Esophagus squamous epithelium (tissue), 5 donors: ENCODE results near the gene RPE65. TPM values are rescaled to one million over a fixed set of nuclear protein-coding genes. Genes with fewer than 3 reads are reported as not detected.
"Not testable (repeated sequence)": the region's sequence is repeated elsewhere in the genome, so short reads cannot be mapped to it uniquely, and the experiment has no call there.

ENCODE experiments used
- DNase-seq: peaks from one replicate; lab custom pipeline; 2025; lab: John Stamatoyannopoulos, UW
- H3K27ac ChIP-seq, 4 donors: fragments of 200-600 bp; sonication (generic); one replicate each; pipeline ENCODE4 v1.5.1; 2016 to 2019; ENCODE audit warnings: mild to moderate bottlenecking in 1 of 4
- H3K27me3 ChIP-seq, 4 donors: fragments of 200-600 bp; sonication (generic); 1 replicate in 3 of 4; 2 replicates in 1 of 4; pipeline versions ENCODE4 v1.5.1 to v1.6.0; 2017 to 2021; ENCODE audit warnings: antibody characterized with exemption in 1 of 4
- H3K36me3 ChIP-seq, 3 donors: fragments of 200-600 bp; sonication (generic); one replicate each; pipeline ENCODE4 v1.5.1; 2016 to 2019
- H3K4me1 ChIP-seq, 3 donors: fragments of 200-600 bp; sonication (generic); one replicate each; pipeline ENCODE4 v1.5.1; 2017 to 2019
- H3K4me3 ChIP-seq, 4 donors: fragments of 200-600 bp; sonication (generic); 1 replicate in 3 of 4; 2 replicates in 1 of 4; pipeline ENCODE4 v1.5.1; 2016 to 2019; ENCODE audit warnings: mild to moderate bottlenecking in 2 of 4, moderate library complexity in 1 of 4
- H3K9me3 ChIP-seq, 3 donors: fragments of 200-600 bp; sonication (generic); one replicate each; pipeline ENCODE4 v1.5.1; 2016 to 2019
- POLR2A ChIP-seq, 4 donors: fragments of 450-650 bp; IDR thresholded peaks; one replicate each; pipeline ENCODE4 v1.6.1; 2017; ENCODE audit warnings: antibody characterized with exemption in 4 of 4, mild to moderate bottlenecking in 4 of 4, moderate library complexity in 3 of 4
- WGBS, 2 donors: methylation state at CpG; one replicate each; pipeline ENCODE4 v1.1.5; 2018; 5-methylcytosine and 5-hydroxymethylcytosine counted together
- intact Hi-C: fragments of 100-400 bp; cut with DNase I; formaldehyde crosslinking; loops from one replicate; pipeline ENCODE4 v1.15.0; 2022
- total RNA-seq, 4 donors: library from RNA; depleted of rRNA; stranded (reverse); fragments of >200 nt; gene quantifications; one replicate each; pipeline ENCODE4 v1.1.0, GENCODE V29; 2016
- TF ChIP-seq, protein P1 (sequence below), 6 experiments: fragments of 450-650 bp in 4 of 6; fragments of 200-600 bp in 2 of 6; sonication (generic) in 2 of 6; IDR thresholded peaks; one replicate each; pipeline ENCODE4 v1.5.1; 2016 to 2019; ENCODE audit warnings: antibody characterized with exemption in 6 of 6, mild to moderate bottlenecking in 4 of 6, moderate library complexity in 4 of 6
- donor health status: DM: yes; HTN: yes; CAD: no.

RPE65 gene
- total RNA-seq, 4 donors from 2014 or later, result not detected

DNA sequence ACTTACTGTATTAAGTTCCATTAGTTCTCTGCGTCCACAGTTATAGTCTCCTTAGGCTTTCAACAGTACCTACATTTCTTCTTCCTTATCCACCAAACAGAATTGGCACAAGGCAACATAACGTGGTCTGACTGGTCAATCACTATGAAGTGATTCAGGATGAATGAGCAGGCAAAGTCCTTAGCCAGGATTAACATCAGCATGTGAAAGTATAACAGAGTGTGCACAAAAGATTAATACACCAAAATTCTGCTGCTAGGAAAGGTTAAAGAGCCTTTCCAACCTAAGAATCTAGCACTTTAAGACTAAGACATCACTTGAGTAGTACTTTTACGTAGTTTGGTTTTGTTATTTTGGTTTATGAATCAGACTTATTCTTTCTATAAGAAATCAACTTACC is 31.3 kb upstream of the RPE65 start:
- Histone ChIP-seq H3K27me3 (no peaks in the 10 kb centered on the region), H3K4me3 (no peak overlapping the region), H3K27ac (no peak overlapping the region), H3K4me1 (no peaks in the 10 kb centered on the region), H3K9me3 (no peaks in the 10 kb centered on the region), H3K36me3 (no peaks in the 10 kb centered on the region)
- WGBS, 2 donors, result 71 to 80% methylated on average over 3 of the region's 3 CpGs
- TF ChIP-seq, protein P1, sequence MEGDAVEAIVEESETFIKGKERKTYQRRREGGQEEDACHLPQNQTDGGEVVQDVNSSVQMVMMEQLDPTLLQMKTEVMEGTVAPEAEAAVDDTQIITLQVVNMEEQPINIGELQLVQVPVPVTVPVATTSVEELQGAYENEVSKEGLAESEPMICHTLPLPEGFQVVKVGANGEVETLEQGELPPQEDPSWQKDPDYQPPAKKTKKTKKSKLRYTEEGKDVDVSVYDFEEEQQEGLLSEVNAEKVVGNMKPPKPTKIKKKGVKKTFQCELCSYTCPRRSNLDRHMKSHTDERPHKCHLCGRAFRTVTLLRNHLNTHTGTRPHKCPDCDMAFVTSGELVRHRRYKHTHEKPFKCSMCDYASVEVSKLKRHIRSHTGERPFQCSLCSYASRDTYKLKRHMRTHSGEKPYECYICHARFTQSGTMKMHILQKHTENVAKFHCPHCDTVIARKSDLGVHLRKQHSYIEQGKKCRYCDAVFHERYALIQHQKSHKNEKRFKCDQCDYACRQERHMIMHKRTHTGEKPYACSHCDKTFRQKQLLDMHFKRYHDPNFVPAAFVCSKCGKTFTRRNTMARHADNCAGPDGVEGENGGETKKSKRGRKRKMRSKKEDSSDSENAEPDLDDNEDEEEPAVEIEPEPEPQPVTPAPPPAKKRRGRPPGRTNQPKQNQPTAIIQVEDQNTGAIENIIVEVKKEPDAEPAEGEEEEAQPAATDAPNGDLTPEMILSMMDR (IDR thresholded peaks at IDR 0.05), result no peak
- no peak for TF ChIP-seq POLR2A (IDR thresholded peaks at IDR 0.05)
- intact Hi-C loops, result no loop called here
- no peak for DNase-seq

DNA sequence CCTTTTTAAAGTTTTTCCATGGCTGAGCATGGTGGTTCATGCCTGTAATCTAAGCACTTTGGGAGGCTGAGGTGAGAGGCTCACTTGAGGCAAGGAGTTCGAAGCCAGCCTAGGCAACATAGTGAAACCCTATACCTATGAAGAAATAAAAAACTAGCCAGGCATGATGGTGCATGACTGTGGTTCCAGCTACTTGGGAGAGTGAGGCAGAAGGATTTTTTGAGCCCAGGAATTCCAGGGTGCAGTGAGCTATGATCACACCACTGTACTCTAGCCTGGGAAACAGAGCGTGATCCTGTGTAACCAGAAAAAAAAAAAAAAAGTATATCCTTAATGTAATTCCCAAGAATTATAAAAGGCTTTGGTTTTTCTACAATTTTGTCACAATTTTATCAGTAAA is 29.7 kb upstream of the RPE65 start:
- no peaks in the 10 kb centered on the region for H3K9me3 ChIP-seq
- no peaks in the 10 kb centered on the region for H3K4me1 ChIP-seq
- no peaks in the 10 kb centered on the region for H3K36me3 ChIP-seq
- no peak overlapping the region for H3K4me3 ChIP-seq
- DNase-seq, result no peak
- H3K27ac ChIP-seq, result no peak overlapping the region
- intact Hi-C loops, result no loop called here
- no peaks in the 10 kb centered on the region for H3K27me3 ChIP-seq
- 96 to 100% methylated on average over 2 of the region's 2 CpGs for WGBS, 2 donors
- TF ChIP-seq POLR2A (IDR thresholded peaks at IDR 0.05), result no peak
- TF ChIP-seq, protein P1 (IDR thresholded peaks at IDR 0.05), result no peak

DNA sequence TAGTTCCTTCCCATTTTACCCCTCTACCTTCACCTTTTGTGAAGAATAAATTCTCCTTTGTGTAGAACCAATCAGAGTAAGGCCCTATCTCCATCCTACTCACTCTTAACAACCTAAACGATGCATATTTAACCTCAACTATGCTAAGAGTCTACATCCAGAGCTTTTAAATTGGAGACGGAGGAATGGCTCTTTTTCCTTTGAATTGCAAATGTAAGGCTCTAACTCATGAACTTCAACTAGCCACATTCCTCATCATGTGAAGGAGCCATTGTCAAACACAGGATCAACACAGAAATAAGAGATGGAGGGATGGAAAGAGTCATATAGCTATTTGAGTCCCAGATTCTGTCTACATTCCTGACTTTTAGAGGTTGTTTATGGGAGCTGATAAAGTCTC is 28.9 kb upstream of the RPE65 start:
- no peak overlapping the region for H3K4me3 ChIP-seq
- H3K27me3 ChIP-seq, result no peaks in the 10 kb centered on the region
- WGBS, 2 donors, result 92 to 95% methylated on average over 2 of the region's 2 CpGs
- TF ChIP-seq, protein P1 (IDR thresholded peaks at IDR 0.05), result no peak
- no peak for TF ChIP-seq POLR2A (IDR thresholded peaks at IDR 0.05)
- no peaks in the 10 kb centered on the region for H3K36me3 ChIP-seq
- no peaks in the 10 kb centered on the region for H3K9me3 ChIP-seq
- H3K27ac ChIP-seq, result no peak overlapping the region
- intact Hi-C loops, result no loop called here
- H3K4me1 ChIP-seq, result no peaks in the 10 kb centered on the region
- no peak for DNase-seq

DNA sequence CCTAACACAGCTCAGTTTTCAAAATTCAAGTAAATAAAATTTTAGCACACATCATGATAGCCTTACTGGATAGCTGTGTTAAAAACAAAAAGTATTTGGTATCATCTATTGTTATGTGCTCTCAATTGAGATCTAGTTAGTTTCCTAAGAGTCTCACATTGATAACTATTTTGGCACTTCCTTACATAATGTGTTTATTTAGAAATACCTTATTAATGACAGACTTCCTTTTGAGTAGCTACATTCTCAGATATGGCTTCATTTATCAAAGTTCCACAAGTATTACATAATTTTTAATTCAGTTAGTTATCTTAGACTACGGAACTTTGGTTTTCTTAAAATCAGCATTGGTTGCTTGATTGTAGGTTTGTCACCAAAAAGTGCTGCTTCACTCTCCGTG is 26.9 kb upstream of the RPE65 start:
- WGBS, 2 donors, result 79 to 85% methylated on average over 2 of the region's 2 CpGs
- H3K4me1 ChIP-seq, H3K36me3 ChIP-seq, H3K4me3 ChIP-seq, H3K27me3 ChIP-seq, H3K9me3 ChIP-seq, DNase-seq, intact Hi-C loops, H3K27ac ChIP-seq: not testable (repeated sequence)

DNA sequence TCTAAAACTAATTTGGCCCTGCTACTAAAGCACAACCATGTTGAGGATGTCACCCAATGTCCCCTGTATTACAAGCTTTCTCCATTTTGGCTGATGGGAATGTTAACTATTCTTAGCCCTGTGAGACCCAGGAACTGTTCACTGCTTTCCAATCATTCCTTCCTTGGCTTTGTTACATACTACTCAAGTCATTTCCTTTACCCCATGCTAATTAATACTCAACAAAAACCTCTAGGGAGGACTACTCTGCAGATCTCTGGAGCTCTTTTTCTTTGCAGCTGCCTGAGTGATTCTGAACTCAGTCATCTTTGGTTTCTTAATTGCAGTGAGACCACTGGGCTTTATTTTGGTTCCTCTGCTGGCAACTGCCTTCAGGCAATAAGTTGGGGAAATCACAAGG is 23.3 kb upstream of the RPE65 start:
- Histone ChIP-seq H3K36me3 (no peaks in the 10 kb centered on the region), H3K27me3 (no peaks in the 10 kb centered on the region), H3K4me3 (no peak overlapping the region), H3K4me1 (no peaks in the 10 kb centered on the region), H3K27ac (no peak overlapping the region), H3K9me3 (no peaks in the 10 kb centered on the region)
- DNase-seq, result no peak
- intact Hi-C loops, result no loop called here
- TF ChIP-seq, protein P1 (IDR thresholded peaks at IDR 0.05), result no peak
- no peak for TF ChIP-seq POLR2A (IDR thresholded peaks at IDR 0.05)

- DNase-seq, result no peak
- Histone ChIP-seq H3K4me1 (no peaks in the 10 kb centered on the region), H3K36me3 (no peaks in the 10 kb centered on the region), H3K9me3 (no peaks in the 10 kb centered on the region), H3K4me3 (no peak overlapping the region), H3K27ac (no peak overlapping the region), H3K27me3 (no peaks in the 10 kb centered on the region)
- intact Hi-C loops, result no loop called here
- WGBS, 2 donors, result 75 to 76% methylated on average over 2 of the region's 2 CpGs
- TF ChIP-seq, protein P1 (IDR thresholded peaks at IDR 0.05), result peak in 5 of 6 experiments; percentile 16 to 59 (median 21)
- no peak for TF ChIP-seq POLR2A (IDR thresholded peaks at IDR 0.05)
These were observed 20.7 kb upstream of the RPE65 start for GRCh38 chr1:68470388-68470970.
